Kidney capillary endothelial cell (primary cell): ENCODE results near the gene SLCO1A2.
"Not testable (repeated sequence)": the region's sequence is repeated elsewhere in the genome, so short reads cannot be mapped to it uniquely, and the experiment has no call there.

Experiments
- DNase-seq: peaks from one replicate; pipeline ENCODE4 v3.0.0-alpha.2; 2018; ENCODE audit warnings: low spot score

The SLCO1A2 gene

GRCh38 chr12:21334771-21335325 is at the start of gene SLCO1A2:
Gene SLCO1A2 (minus strand): TSS chr12:21334917. CDS start chr12:21334647, 270 bp downstream.
- no peak for DNase-seq

- no peak for DNase-seq
These were observed 49.5 kb upstream of the SLCO1A2 start for GRCh38 chr12:21384261-21384660.

GRCh38 chr12:21381320-21381719 is 46.6 kb upstream of the SLCO1A2 start:
- DNase-seq: not testable (repeated sequence)

- no peak for DNase-seq
These were observed 44.5 kb upstream of the SLCO1A2 start for GRCh38 chr12:21379218-21379617.

- DNase-seq: no peak
These were observed 37.9 kb upstream of the SLCO1A2 start, which contains the start of gene IAPP for GRCh38 chr12:21372602-21373001. Gene IAPP (plus strand): TSS chr12:21372902. CDS start chr12:21373352, 450 bp downstream.

GRCh38 chr12:21370845-21371449 is 36.2 kb upstream of the SLCO1A2 start:
- no peak for DNase-seq

GRCh38 chr12:21369141-21369980 is 34.6 kb upstream of the SLCO1A2 start:
- no peak for DNase-seq

- not testable (repeated sequence) for DNase-seq
These were observed 25.9 kb upstream of the SLCO1A2 start for GRCh38 chr12:21360632-21361031.

GRCh38 chr12:21354641-21355040 is 19.9 kb upstream of the SLCO1A2 start:
- DNase-seq: no peak

- DNase-seq: no peak
These were observed 19.2 kb upstream of the SLCO1A2 start for GRCh38 chr12:21353948-21354347.

GRCh38 chr12:21353487-21353886 is 18.8 kb upstream of the SLCO1A2 start:
- DNase-seq: no peak

GRCh38 chr12:21350975-21351374 is 16.3 kb upstream of the SLCO1A2 start:
- DNase-seq: no peak

GRCh38 chr12:21346542-21347205 is 12.0 kb upstream of the SLCO1A2 start:
- no peak for DNase-seq

GRCh38 chr12:21343636-21344035 is 8.9 kb upstream of the SLCO1A2 start:
- DNase-seq: no peak

- DNase-seq: no peak
These were observed 7.1 kb upstream of the SLCO1A2 start for GRCh38 chr12:21341769-21342168.

- DNase-seq: no peak
These were observed 5.7 kb upstream of the SLCO1A2 start for GRCh38 chr12:21340403-21340802.

- DNase-seq: no peak
These were observed 5.2 kb upstream of the SLCO1A2 start for GRCh38 chr12:21339921-21340320.

GRCh38 chr12:21337959-21338744 is 3.4 kb upstream of the SLCO1A2 start:
- DNase-seq: no peak

GRCh38 chr12:21337453-21337852 is 2.7 kb upstream of the SLCO1A2 start:
- no peak for DNase-seq

GRCh38 chr12:21336656-21337055 is 1.9 kb upstream of the SLCO1A2 start:
- no peak for DNase-seq

- no peak for DNase-seq
These were observed 3.9 kb downstream of the SLCO1A2 start for GRCh38 chr12:21330682-21331253.
